HG02973 (cell line): ENCODE data around the gene DEPP1.

Source experiments
- ATAC-seq: cut with Tn5 transposase; IDR thresholded peaks from one replicate; pipeline ENCODE4 v1.9.1; 2021; ENCODE audit warnings: moderate library complexity; ENCODE audit not compliant: unreplicated experiment

Gene DEPP1

DNA sequence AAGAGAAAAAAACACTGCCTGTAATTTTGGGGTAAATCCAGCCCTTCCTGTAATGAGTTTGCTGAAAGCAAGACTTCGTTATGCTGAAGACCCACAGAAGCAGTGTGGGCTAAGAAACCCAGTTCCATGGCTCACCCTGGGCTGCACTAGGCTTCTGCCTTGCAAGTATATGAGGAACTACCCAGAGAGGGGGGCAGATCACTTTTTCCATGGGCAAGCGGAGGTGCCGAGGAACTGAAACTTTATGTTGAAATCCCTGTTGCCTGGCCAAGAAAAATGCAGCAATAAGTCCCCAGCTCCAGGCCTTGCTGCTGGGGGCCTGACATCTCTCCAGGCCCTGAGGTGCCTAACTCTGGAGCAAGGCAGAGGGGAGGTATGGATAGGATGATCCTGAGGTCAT is 10.5 kb downstream of the DEPP1 start:
- no peak for ATAC-seq

GRCh38 chr10:44967616-44968015 is 11.0 kb downstream of the DEPP1 start:
- no peak for ATAC-seq

GRCh38 chr10:44966816-44967509 is 11.6 kb downstream of the DEPP1 start:
- ATAC-seq = no peak

DNA sequence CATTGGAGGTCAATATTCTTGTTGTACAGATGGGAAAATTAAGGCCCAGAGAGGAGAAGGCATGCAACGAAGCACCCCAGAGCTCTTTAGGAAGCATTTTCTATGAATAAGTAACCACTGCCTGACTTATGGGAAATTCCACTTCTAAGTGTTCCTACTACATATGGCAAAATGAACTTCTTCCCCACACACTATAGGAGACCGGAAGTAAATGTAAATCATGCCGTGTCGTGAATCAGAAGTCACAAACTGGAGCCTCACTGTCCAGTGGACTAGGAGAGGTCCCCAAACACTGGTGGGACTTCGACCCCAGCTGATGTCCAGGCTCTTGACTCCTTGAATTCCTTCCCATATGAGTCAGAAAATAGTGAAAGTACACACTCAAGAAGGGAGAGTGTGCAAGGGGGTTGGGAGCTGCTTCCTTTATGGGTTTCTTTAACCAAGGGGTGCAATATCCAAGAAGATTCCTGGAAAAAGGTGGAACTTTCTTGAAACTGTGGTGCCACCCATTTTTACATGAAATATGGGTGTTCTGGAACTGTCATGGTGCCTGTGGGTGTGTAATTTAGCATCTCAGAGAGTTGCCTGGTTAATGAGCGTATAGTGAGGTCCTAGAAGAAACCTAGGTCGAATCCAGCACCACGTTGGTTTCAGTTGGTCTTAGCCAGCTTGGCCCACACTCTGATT is 12.3 kb downstream of the DEPP1 start:
- peak; percentile 27 for ATAC-seq

DNA sequence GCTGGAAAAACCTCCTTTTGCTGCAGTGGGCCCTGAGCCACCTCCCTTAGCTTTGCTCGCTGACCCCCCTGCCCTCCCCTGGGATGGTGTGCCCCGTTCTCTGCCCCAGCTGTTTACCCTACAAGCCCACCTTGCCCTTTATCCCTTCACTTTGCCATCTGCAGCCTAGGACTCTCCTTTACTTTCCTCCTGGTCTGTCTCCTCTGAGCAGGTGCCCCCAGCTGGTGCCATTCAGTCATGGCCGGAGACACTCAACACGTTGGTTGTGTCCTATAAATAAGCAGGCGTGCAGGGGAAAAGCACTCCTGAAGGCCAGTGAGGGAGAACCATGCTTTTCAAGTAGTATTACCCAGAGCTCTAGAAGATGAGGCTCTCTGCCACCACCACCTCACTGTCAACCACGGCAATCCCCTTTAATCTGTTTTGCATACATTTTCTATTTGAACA is 12.9 kb downstream of the DEPP1 start:
- ATAC-seq = peak; percentile 35

GRCh38 chr10:44965104-44965503 is 13.5 kb downstream of the DEPP1 start:
- ATAC-seq = no peak

GRCh38 chr10:44963772-44964633 is 14.6 kb downstream of the DEPP1 start:
- no peak for ATAC-seq

GRCh38 chr10:44962870-44963738 is 15.5 kb downstream of the DEPP1 start:
- no peak for ATAC-seq

DNA sequence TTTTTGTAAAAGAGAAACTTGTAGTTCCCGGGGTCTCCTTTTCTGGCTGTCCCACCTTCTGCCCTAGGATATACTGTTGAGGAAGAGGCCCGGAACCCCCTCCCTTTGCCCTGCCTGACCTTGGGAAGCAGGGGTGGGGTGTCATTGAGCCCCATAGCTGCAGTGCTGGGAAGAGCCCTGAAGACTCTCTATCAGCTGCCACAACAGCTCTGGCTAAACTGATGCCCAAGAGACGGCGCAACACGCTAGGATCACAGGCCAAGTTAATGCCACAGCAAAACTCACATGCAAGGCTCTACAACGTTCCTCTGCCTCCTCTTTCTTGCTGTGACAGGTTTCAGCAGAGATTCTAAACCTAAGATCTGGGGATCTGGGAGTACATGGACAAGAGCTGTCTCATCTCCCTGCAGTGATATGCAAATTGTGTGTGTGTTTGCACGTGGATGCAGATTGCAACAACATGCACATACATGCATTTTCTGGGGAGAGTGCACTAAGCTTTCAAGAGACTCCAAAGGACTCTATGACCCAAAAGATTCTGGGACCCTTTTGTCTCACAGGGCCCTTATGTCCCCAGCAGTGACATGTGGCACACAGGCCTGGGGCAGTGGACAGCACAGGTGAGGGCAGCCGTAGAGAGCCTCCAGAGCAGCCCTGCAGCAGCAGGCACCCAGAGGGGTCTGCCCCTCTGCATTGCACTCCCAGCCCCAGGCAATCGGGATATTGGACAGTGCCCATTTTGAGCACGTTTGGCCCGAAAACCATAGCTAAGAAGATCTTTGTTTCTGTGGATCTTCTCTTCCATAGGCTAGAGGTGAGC is 16.5 kb downstream of the DEPP1 start:
- ATAC-seq = no peak

DNA sequence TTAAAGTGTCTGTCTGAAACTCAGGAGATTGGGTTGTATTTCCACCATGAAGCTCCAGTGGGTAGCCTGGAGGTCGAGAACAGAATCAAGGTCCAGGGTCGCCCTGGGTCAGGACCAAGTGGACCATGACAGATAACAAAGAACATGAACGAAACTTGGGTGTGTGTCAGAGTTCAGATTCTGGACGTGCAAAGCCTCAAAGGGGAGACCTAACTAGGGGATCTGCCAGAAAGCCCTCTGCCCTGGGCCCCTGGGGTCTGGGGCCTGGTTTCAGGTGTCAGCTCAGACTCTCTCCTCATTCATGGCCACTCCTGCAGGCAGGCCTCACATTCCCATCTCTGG is 17.4 kb downstream of the DEPP1 start:
- no peak for ATAC-seq

DNA sequence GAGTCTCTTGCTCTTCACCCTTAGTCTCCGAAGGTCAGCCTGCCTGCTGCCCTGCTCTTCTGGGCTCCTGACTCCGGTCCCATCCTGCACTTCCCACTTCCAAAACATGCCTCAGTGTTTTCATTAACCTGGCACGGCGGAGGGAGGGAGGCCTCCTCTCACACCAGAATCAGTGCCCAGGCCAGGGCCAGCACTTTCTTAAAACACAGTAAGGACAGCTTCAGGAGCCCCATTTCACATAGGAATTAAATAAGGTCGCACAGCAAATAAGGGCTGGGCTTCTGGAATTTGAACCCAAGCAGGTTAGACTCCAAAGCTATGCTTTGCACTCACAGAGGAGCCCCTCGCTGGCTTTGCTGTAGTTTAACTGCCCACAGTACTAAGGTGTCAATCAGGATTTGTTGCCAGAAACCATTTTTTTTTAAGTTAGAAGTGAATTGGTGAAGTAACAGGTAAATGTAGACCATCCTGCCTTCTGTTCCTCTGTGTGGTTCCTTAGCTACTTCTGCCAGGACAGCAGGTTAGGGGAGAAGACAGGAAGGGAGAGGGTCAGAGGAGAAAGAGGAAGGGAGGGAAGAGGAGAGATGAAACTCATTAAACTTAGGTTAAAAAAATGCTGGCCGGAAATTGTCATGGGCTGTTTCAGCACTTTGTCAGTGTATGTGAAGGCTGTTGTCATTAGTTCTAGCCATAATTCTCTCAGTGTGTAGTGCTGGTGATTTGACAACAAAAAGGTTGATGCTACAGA is 18.0 kb downstream of the DEPP1 start:
- no peak for ATAC-seq

- ATAC-seq = no peak
Measured at GRCh38 chr10:44960088-44960460, 18.5 kb downstream of the DEPP1 start.

GRCh38 chr10:44959247-44960087 is 19.1 kb downstream of the DEPP1 start, which contains the start of gene RASSF4:
Gene RASSF4 (plus strand): TSS chr10:44959802. CDS start chr10:44970203, 10,401 bp downstream.
- ATAC-seq = peak; percentile 95

DNA sequence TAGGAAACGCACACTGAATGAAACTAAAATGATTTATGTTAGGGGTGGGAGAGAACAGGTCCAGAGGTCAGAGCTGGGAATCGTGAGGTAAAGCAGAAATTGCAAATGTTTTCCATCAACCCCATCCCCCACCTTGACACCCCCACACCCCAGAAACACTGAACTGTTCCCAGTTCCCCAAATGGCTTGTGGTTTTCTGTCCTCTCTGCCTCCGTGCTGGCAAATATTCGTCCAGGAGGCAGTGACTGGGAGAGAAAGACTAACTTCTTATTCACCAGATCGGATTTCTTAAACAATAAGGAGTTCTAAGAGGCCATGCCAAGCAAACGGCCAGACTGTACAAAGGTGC is 19.7 kb downstream of the DEPP1 start:
- ATAC-seq = no peak

DNA sequence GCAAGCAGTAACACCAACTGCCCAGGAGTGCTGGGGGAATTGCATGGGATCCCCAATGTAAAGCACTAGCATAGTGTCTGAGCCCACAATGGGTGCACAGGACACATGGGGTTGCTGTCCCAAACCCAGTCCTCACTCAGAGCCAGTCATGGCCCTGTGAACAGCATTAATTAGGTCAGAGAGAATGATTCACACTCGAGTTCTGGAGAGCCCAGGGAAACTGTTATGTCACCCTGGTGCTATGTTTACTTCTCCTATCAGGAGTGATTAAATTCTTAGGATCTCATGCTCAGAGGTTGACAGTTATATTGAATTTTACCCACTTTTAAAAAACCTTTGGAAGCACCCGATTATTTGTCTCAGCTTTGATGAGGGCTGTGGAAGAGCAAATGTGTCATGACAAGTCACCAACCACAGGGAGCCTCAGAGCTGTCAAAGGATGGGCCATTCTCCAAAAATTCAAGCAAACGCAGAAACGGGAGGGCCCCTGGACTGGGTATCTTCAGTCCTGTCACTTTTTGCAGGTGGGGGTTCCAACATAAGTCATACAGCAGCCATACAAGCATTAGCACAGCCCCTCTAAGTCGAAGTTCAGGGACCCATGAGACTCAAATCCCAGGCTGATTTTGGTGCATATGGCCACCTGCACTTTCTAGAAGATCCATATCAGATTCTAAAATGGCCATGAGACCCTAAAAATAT is 20.3 kb downstream of the DEPP1 start:
- ATAC-seq = no peak

- no peak for ATAC-seq
Measured at GRCh38 chr10:44956717-44957706, 21.6 kb downstream of the DEPP1 start.

- no peak for ATAC-seq
Measured at GRCh38 chr10:44956226-44956625, 22.4 kb downstream of the DEPP1 start.
